GM12892 (cell line): ENCODE results near the gene HLA-F.

Experiments used
- DNase-seq: peaks from one replicate; pipeline ENCODE4 v3.0.0; 2011; ENCODE audit not compliant: insufficient read length
- FAIRE-seq: peaks from 2 replicates; lab custom pipeline; 2011; peaks lifted over from hg19 to GRCh38; lab: Jason Lieb, UNC
- POLR2A ChIP-seq: IDR thresholded peaks from 2 replicates; pipeline ENCODE4 v1.6.1; 2011; ENCODE audit warnings: low read depth, low read length, control low read depth
- POLR2AphosphoS5 ChIP-seq: IDR thresholded peaks from 2 replicates; pipeline ENCODE4 v1.6.1; 2011; ENCODE audit warnings: low read depth, low read length, control low read depth
- TAF1 ChIP-seq: IDR thresholded peaks from 2 replicates; pipeline ENCODE4 v1.6.1; 2011; ENCODE audit warnings: low read depth, mild to moderate bottlenecking, control low read depth, low read length, borderline replicate concordance

The HLA-F gene

GRCh38 chr6:29726571-29727194 lies 3.4 kb downstream of the HLA-F start:
- FAIRE-seq (peak; percentile 9), DNase-seq (no peak)
- TF ChIP-seq POLR2AphosphoS5 = peak; percentile 50; the same call in 1 of the 2 replicates
- no peak for TF ChIP-seq TAF1
- peak; percentile 38 for TF ChIP-seq POLR2A

DNA sequence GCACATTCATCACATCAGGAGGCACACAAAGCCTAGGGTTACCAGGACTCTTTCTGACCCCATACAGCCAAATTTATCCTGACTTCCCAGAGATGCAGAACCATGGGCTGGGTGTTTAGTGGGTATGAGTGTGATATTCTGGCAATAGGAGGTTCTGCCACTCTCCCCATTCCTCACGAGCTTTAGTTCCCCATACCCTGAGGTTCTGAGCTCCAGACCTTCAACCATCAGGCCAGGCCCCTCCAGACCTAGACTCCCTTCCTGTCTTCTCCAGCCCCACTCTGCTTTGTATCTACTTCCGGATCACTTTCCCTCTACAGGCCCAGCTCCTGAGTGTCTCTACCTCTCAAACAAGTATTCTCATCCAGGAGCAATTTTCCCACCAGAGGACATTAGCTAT lies 4.4 kb downstream of the HLA-F start:
- TF ChIP-seq POLR2A (no peak), TAF1 (no peak), POLR2AphosphoS5 (peak; percentile 59; the same call in 1 of the 2 replicates)
- FAIRE-seq (no peak), DNase-seq (no peak)

DNA sequence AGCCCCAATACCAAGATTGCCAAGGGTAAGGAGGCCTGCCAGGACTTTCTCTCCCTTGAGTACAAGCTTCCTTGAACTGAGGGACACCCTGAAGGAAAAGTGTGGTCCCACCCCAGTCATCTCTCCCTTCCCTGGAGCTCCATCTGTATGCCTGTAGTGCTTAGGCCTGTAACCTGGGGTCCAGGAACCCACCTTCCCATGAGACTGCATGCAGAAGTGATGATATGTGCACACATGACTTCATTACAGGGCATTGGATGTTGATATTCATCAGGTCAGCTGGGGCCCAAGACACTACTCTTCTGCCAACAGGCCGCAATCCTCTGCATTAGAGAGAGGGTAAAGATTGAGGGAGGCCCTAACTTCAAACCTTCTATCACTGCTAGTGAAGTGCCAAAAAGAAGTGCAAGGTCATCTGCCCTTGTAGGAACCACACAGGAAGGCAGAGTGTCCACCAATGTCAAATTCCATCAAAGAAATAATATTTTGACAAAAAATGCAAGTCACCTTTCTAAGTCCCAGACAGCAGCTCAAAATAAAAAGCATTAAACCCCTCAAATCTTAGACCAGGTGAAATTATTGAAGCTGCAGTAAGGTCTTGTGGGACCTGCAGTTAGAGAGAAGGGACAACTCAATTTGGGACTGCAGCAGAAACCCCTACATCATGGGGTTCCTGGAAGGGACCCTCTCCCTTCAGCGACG lies 5.1 kb downstream of the HLA-F start:
- TF ChIP-seq POLR2AphosphoS5 = peak; percentile 11
- no peak for TF ChIP-seq TAF1
- peak; percentile 78 for TF ChIP-seq POLR2A
- DNase-seq (no peak), FAIRE-seq (no peak)

GRCh38 chr6:29728875-29729270 lies 5.6 kb downstream of the HLA-F start:
- TF ChIP-seq POLR2AphosphoS5 (0 out of 2 replicates have a peak, but pooled peaks have one; percentile 0), POLR2A (no peak)
- no peak for FAIRE-seq
- DNase-seq = no peak

DNA sequence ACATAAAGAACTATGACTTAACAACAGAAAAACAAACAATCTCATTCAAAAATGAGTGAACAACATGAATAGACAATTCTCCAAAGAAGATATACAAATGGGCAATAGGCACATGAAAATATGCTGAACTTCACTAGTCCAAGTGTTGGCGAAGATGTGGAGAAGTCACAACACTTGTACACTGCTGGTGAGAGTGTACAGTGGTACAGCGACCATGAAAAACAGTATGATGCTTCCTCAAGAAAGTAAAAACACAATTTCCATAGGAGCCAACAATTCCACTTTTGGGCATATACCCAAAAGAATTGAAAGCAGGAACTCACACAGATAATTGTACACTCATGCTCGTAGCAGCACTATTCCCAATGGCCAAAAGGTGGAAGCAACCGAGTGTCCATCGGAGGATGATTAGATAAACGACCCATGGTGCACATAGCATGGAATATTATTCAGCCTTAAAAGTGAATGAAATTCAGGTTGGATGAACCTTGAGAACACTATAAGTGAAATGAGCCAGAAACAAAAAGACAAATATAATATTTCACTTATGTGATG lies 6.6 kb downstream of the HLA-F start:
- DNase-seq (no peak), FAIRE-seq (peak; percentile 14)
- peak; percentile 56; the same call in 1 of the 2 replicates for TF ChIP-seq POLR2A
- TF ChIP-seq TAF1 = no peak
- TF ChIP-seq POLR2AphosphoS5 = no peak

DNA sequence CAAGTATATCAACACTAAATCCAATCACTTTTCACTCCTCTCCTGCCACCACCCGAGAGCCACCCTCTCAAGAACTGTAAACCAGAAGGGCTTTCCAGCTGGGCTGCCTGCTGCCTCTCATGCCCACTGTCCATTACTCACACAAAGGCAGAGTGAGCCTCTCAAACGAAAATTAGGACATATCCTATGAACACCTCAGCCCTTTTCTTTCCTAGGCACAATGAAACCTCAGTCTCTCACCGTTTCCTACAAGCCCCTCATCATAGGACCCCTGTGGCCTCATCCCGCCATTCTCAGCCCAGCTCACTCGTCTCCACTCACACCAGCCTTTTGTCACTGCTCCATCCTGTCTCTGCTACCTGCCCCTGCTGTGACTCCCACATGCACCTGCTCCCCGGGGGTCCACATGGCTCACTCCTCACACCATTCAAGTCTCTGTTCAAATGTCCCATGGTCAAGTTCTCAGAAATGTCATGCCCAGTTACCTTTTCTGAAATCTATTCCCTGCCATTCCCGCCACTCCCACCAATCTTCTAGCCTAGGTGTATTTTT lies 7.4 kb downstream of the HLA-F start:
- FAIRE-seq = no peak

DNA sequence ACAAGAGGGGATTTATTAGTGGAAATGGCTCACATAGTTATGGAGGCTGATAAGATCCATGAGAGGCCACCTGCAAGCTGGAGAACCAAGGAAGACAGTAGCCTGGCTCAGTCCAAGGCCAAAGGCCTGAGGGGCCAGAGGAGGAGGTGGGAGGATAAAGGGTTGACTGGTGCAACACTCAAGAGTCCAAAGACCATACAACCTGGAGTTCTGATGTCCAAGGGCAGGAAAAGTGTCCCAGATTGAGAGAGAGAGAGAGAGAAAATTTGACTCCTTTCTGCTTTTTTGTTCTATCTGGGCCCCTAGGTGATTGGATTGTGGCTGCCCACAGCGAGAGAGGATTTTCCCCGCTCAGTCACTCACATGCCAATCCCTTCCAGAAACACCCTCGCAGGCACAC lies 8.0 kb downstream of the HLA-F start:
- FAIRE-seq (no peak), DNase-seq (no peak)
- TF ChIP-seq POLR2A (no peak), TAF1 (no peak)

More for the DNA sequence above, 7.4 kb downstream of the HLA-F start:
- DNase-seq = no peak
- TF ChIP-seq POLR2A (no peak), POLR2AphosphoS5 (peak; percentile 21; the same call in 1 of the 2 replicates)

DNA sequence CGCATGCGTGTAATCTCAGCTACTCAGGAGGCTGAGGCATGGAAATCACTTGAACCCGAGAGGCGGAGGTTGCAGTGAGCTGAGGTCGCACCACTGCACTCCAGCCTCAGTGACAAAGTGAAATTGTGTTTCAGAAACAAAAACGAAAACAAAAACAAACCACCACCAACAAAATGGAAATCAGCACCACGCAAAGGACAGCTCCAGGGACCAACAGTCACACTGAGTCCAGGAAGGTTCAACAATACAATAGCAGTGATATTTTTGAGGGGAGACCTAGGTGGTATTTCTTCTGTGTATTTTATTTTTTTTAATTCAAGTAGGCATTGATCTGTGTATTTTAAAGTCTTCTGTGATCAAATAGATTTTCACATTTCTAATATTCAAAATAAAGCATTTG lies 9.8 kb downstream of the HLA-F start:
- TF ChIP-seq POLR2A = no peak
- TF ChIP-seq POLR2AphosphoS5 = no peak
- TF ChIP-seq TAF1 = no peak
- FAIRE-seq (no peak), DNase-seq (no peak)

GRCh38 chr6:29734046-29735018 lies 11.1 kb downstream of the HLA-F start:
- FAIRE-seq (peak; percentile 48), DNase-seq (no peak)
- TF ChIP-seq TAF1 (no peak), POLR2AphosphoS5 (no peak), POLR2A (no peak)

- DNase-seq = no peak
- FAIRE-seq = no peak
- TF ChIP-seq POLR2AphosphoS5 (no peak), POLR2A (no peak), TAF1 (no peak)
Measured at GRCh38 chr6:29736563-29736962, 13.3 kb downstream of the HLA-F start.
